Measurements from ENCODE around the gene MNDA. TPM values are rescaled to one million over a fixed set of nuclear protein-coding genes. Genes with fewer than 3 reads are reported as not detected.

Gene MNDA
- not detected in 2 replicates for total RNA-seq

GRCh38 chr1:158830904-158831507 is at the start of gene MNDA:
MNDA (plus strand) TSS chr1:158831351; CDS start chr1:158842154, 10,803 bp downstream.

Other genes starting within 250 kb of the MNDA start
- not detected in 2 replicates for gene OR10Z1, start 226.1 kb upstream of the MNDA start, total RNA-seq
- gene SPTA1, start 144.6 kb upstream of the MNDA start, total RNA-seq: under 0.01 and 0.12 TPM in 2 replicates
- gene OR6K2, start 130.7 kb upstream of the MNDA start, total RNA-seq: not detected in 2 replicates
- gene OR6K3, start 110.6 kb upstream of the MNDA start, total RNA-seq: not detected in 2 replicates
- gene OR6K6, start 76.6 kb upstream of the MNDA start, total RNA-seq: not detected in 2 replicates
- not detected in 2 replicates for gene OR6N1, start 59.2 kb upstream of the MNDA start, total RNA-seq
- not detected in 2 replicates for gene OR6N2, start 50.1 kb upstream of the MNDA start, total RNA-seq
- not detected in 2 replicates for gene PYHIN1, start 100.2 kb downstream of the MNDA start, total RNA-seq
- gene IFI16, start 178.6 kb downstream of the MNDA start, total RNA-seq: 88.3 and 98.1 TPM in 2 replicates
- not detected in 2 replicates for gene AIM2, start 245.4 kb downstream of the MNDA start, total RNA-seq

Data from aortic smooth muscle cell (primary cell).